Liver (tissue), 9 donors: Measurements from ENCODE around the gene LRMDA. TPM values are rescaled to one million over a fixed set of nuclear protein-coding genes. Genes with fewer than 3 reads are reported as not detected.

Source experiments
- DNase-seq: peaks from one replicate; pipeline ENCODE4 v3.0.0-alpha.2; 2017; ENCODE audit warnings: low spot score
- H3K27ac ChIP-seq, 2 donors: one replicate each; pipeline ENCODE4 v1.7.0; 2013; ENCODE audit warnings: inconsistent platforms in 2 of 2, low read length in 2 of 2, control low read depth in 1 of 2, low read depth in 1 of 2, mild to moderate bottlenecking in 1 of 2
- H3K27me3 ChIP-seq, 4 donors: one replicate each; pipeline versions ENCODE4 v1.6.1 to v1.7.0; 2013; ENCODE audit warnings: low read length in 3 of 4, inconsistent platforms in 1 of 4, mild to moderate bottlenecking in 1 of 4, moderate library complexity in 1 of 4; ENCODE audit not compliant: control insufficient read depth in 4 of 4, insufficient read depth in 4 of 4
- H3K36me3 ChIP-seq, 4 donors: one replicate each; pipeline versions ENCODE4 v1.6.1 to v1.7.0; 2013; ENCODE audit warnings: low read length in 3 of 4, mild to moderate bottlenecking in 3 of 4, low read depth in 1 of 4, moderate library complexity in 1 of 4; ENCODE audit not compliant: control insufficient read depth in 4 of 4, insufficient read depth in 3 of 4
- H3K4me1 ChIP-seq, 4 donors: one replicate each; pipeline versions ENCODE4 v1.6.1 to v1.7.0; 2013; ENCODE audit warnings: low read length in 3 of 4, mild to moderate bottlenecking in 3 of 4, moderate library complexity in 1 of 4; ENCODE audit not compliant: control insufficient read depth in 4 of 4, insufficient read depth in 4 of 4
- H3K4me3 ChIP-seq, 3 donors: one replicate each; pipeline versions ENCODE4 v1.6.1 to v1.7.0; 2013; ENCODE audit warnings: low read length in 3 of 3, control low read depth in 1 of 3, low read depth in 1 of 3, mild to moderate bottlenecking in 1 of 3
- H3K9ac ChIP-seq, 2 donors: one replicate each; pipeline ENCODE4 v1.7.0; 2013; ENCODE audit warnings: low read length in 2 of 2, mild to moderate bottlenecking in 2 of 2, moderate library complexity in 2 of 2, control low read depth in 1 of 2, low read depth in 1 of 2
- H3K9me3 ChIP-seq, 4 donors: one replicate each; pipeline versions ENCODE4 v1.6.1 to v1.7.0; 2013; ENCODE audit warnings: low read length in 3 of 4; ENCODE audit not compliant: control insufficient read depth in 4 of 4
- ATF3 ChIP-seq: IDR thresholded peaks from 2 replicates; pipeline ENCODE4 v1.6.1; 2016; ENCODE audit warnings: antibody characterized with exemption
- CTCF ChIP-seq: fragments of 150-350 bp; IDR thresholded peaks from 2 replicates; pipeline ENCODE4 v1.5.1; 2017; ENCODE audit warnings: improper control_type of control experiment, low read depth, low read length; ENCODE audit not compliant: missing input control
- EGR1 ChIP-seq, 2 donors: IDR thresholded peaks; 2 replicates each; pipeline ENCODE4 v1.6.1; 2016 to 2018; ENCODE audit warnings: antibody characterized with exemption in 2 of 2, low read depth in 2 of 2
- FOXA2 ChIP-seq: IDR thresholded peaks from 2 replicates; pipeline ENCODE4 v1.6.1; 2016; ENCODE audit warnings: antibody characterized with exemption
- HNF4A ChIP-seq, 2 donors: conservative IDR thresholded peaks; 2 replicates each; pipeline ENCODE4 v1.6.1; 2016; ENCODE audit warnings: antibody characterized with exemption in 2 of 2, mild to moderate bottlenecking in 2 of 2
- HNF4G ChIP-seq: IDR thresholded peaks from 2 replicates; pipeline ENCODE4 v1.6.1; 2016; ENCODE audit warnings: antibody characterized with exemption
- JUND ChIP-seq, 2 donors: IDR thresholded peaks; 2 replicates each; pipeline ENCODE4 v1.6.1; 2016; ENCODE audit warnings: antibody characterized with exemption in 2 of 2
- MAX ChIP-seq: IDR thresholded peaks from 2 replicates; pipeline ENCODE4 v1.6.1; 2016; ENCODE audit warnings: antibody characterized with exemption
- RAD21 ChIP-seq, 2 donors: IDR thresholded peaks; 2 replicates each; pipeline ENCODE4 v1.6.1; 2016; ENCODE audit warnings: antibody characterized with exemption in 2 of 2, mild to moderate bottlenecking in 2 of 2
- REST ChIP-seq: IDR thresholded peaks from 2 replicates; pipeline ENCODE4 v1.6.1; 2016; ENCODE audit warnings: antibody characterized with exemption, mild to moderate bottlenecking
- SP1 ChIP-seq: IDR thresholded peaks from 2 replicates; pipeline ENCODE4 v1.6.1; 2018; ENCODE audit warnings: antibody characterized with exemption, mild to moderate bottlenecking
- ZBTB33 ChIP-seq: IDR thresholded peaks from 2 replicates; pipeline ENCODE4 v1.6.1; 2016; ENCODE audit warnings: antibody characterized with exemption
- WGBS: extraction: QIAGEN DNeasy Blood & Tissue Kit; methylation state at CpG from one replicate; pipeline ENCODE4 v1.1.7; 2013; 5-methylcytosine and 5-hydroxymethylcytosine counted together
- polyA plus RNA-seq, 2 donors: library from polyadenylated mRNA; stranded (reverse) in 1 of 2; unstranded in 1 of 2; fragments of 200-250 nt in 1 of 2; fragments of >200 nt in 1 of 2; fragmentation: Nextera tagmentation in 1 of 2; extraction: Ambion mirVana in 1 of 2; gene quantifications; one replicate each; pipeline versions ENCODE4 v1.2.1 to v1.2.3, GENCODE V29; 2013 to 2015
- total RNA-seq, 2 donors: library from RNA; depleted of rRNA; stranded (reverse); fragments of >200 nt; gene quantifications; one replicate each; pipeline ENCODE4 v1.2.3, GENCODE V29; 2014
- donor health status: healthy.
- donor health status: healthy.
- donor health status: healthy.
- donor health status: healthy.
- donor health status: healthy.

LRMDA gene
- total and polyA plus RNA-seq, 4 donors, result 7.9 to 15.8 (median 11.3) TPM

GRCh38 chr10:75739414-75740143 lies 308.2 kb downstream of the LRMDA start:
- H3K4me3 ChIP-seq, result no peak overlapping the region
- no peaks in the 10 kb centered on the region for H3K36me3 ChIP-seq
- 68% methylated on average over 8 of the region's 8 CpGs for WGBS
- no peaks in the 10 kb centered on the region for H3K9me3 ChIP-seq
- H3K9ac ChIP-seq, result no peak overlapping the region
- H3K27ac ChIP-seq, result no peak overlapping the region
- peaks cover 0 to 5% (median under 1%) of the 10 kb centered on the region in 4 donors for H3K4me1 ChIP-seq
- TF ChIP-seq MAX (no peak), RAD21 (IDR thresholded peaks at IDR 0.05) (no peak), SP1 (no peak), HNF4A (conservative IDR thresholded peaks at IDR 0.05) (no peak), FOXA2 (no peak), JUND (IDR thresholded peaks at IDR 0.05) (no peak), ATF3 (no peak), EGR1 (IDR thresholded peaks at IDR 0.05; ENCODE audit: low read depth in 2 of 2) (no peak), ZBTB33 (no peak), REST (no peak), HNF4G (no peak)
- no peaks in the 10 kb centered on the region for H3K27me3 ChIP-seq
- DNase-seq, result no peak

GRCh38 chr10:75740541-75740940 lies 309.1 kb downstream of the LRMDA start:
- Histone ChIP-seq H3K4me3 (no peak overlapping the region), H3K27me3 (no peaks in the 10 kb centered on the region), H3K9me3 (no peaks in the 10 kb centered on the region), H3K36me3 (no peaks in the 10 kb centered on the region), H3K9ac (no peak overlapping the region), H3K4me1 (peaks cover 0 to 11% (median 3%) of the 10 kb centered on the region in 4 donors), H3K27ac (no peak overlapping the region)
- no peak for TF ChIP-seq CTCF
- no peak for DNase-seq
- 97% methylated on average over 1 of the region's 1 CpG for WGBS
